Measurements from ENCODE around the gene HGF. TPM values are rescaled to one million over a fixed set of nuclear protein-coding genes. Genes with fewer than 3 reads are reported as not detected.
A peak's percentile ranks its signal among the peaks of the same experiment; 100 is the strongest.

The HGF gene
- polyA plus RNA-seq, 1 experiment, result 129 TPM

- no peak for DNase-seq (ENCODE audit: low read depth, low spot score)
- POLR2A ChIA-PET, result no interaction called here
Observed at GRCh38 chr7:81694711-81695110, 75.1 kb downstream of the HGF start.

GRCh38 chr7:81693894-81694293, 76.0 kb downstream of the HGF start:
- no peak overlapping the region for H3K4me3 ChIP-seq (ENCODE audit: low read depth, low read length)
- no peak overlapping the region for H3K27ac ChIP-seq (ENCODE audit: low read depth, low read length)
- POLR2A ChIA-PET, result no interaction called here
- no peaks in the 10 kb centered on the region for H3K9me3 ChIP-seq (ENCODE audit: control insufficient read depth, insufficient read depth, low read length)
- no peaks in the 10 kb centered on the region for H3K27me3 ChIP-seq (ENCODE audit: control insufficient read depth, insufficient read depth, low read length)
- CTCF ChIA-PET, result interaction anchor here (1.1 kb wide), 1 partner anchor 193 kb away, joined by 4 read pairs; no protein-coding TSS in a partner anchor
- TF ChIP-seq CTCF (IDR thresholded peaks at IDR 0.05; ENCODE audit: low read depth, low read length), result no peak
- no peak for DNase-seq (ENCODE audit: low read depth, low spot score)

More at GRCh38 chr7:81694711-81695110, 75.1 kb downstream of the HGF start:
- CTCF ChIA-PET, result interaction anchor here (2.0 kb wide), 1 partner anchor 193 kb away, joined by 8 read pairs; no protein-coding TSS in a partner anchor
- Histone ChIP-seq H3K9me3 (ENCODE audit: control insufficient read depth, insufficient read depth, low read length) (no peaks in the 10 kb centered on the region), H3K27ac (ENCODE audit: low read depth, low read length) (no peak overlapping the region), H3K4me3 (ENCODE audit: low read depth, low read length) (no peak overlapping the region), H3K27me3 (ENCODE audit: control insufficient read depth, insufficient read depth, low read length) (no peaks in the 10 kb centered on the region)
- TF ChIP-seq CTCF (IDR thresholded peaks at IDR 0.05; ENCODE audit: low read depth, low read length), result no peak

GRCh38 chr7:81693080-81693479, 76.8 kb downstream of the HGF start:
- H3K9me3 ChIP-seq (ENCODE audit: control insufficient read depth, insufficient read depth, low read length), result no peaks in the 10 kb centered on the region
- H3K4me3 ChIP-seq (ENCODE audit: low read depth, low read length), result no peak overlapping the region
- no peak for TF ChIP-seq CTCF (IDR thresholded peaks at IDR 0.05; ENCODE audit: low read depth, low read length)
- no peaks in the 10 kb centered on the region for H3K27me3 ChIP-seq (ENCODE audit: control insufficient read depth, insufficient read depth, low read length)
- H3K27ac ChIP-seq (ENCODE audit: low read depth, low read length), result no peak overlapping the region
- CTCF ChIA-PET, result interaction anchor here (1.1 to 2.0 kb wide), 3 partner anchors 192 to 194 kb away, joined by 3 to 7 read pairs (median 4); no protein-coding TSS in a partner anchor
- no peak for DNase-seq (ENCODE audit: low read depth, low spot score)
- POLR2A ChIA-PET, result no interaction called here

DNA sequence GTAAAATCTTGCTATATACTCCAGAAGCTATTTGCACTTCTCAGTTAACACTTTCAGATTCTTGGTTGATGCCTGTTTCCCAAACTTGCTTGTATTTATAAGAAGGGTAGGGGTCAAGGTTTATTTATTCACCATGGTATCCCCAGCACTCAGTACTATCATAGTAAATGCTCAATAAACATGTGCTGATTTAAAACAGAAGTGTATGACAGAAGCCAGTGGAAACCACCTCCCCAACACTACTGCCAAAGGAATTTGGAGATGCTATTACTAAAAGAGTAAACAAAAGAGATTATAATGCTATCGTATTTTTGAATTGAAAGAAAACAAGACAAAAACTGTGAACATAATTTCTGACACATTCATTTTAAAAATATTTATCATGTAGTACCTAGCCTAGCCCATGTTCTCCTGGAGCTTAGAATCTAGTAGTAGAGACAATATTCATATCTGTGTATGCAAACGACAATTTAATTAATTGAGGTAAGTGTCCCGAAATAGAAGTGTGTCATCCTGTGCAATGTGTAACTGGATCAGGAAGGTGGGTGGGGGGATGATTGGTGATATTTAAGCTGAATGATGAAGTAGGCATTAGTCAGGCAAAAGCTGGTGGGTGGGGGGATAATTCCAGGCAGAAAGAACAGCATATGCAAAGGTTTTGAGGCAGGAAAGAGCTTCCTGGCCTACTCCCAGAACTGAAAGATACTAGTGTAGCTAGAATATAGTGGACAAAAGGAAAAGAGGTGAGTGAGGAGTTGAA, 77.5 kb downstream of the HGF start:
- POLR2A ChIA-PET, result interaction anchor here (0.7 to 0.8 kb wide), 2 partner anchors 15 to 34 kb away, joined by 3 read pairs; no protein-coding TSS in a partner anchor
- CTCF ChIA-PET, result interaction anchor here (1.5 to 2.0 kb wide), 2 partner anchors 191 to 193 kb away, joined by 3 to 7 read pairs; no protein-coding TSS in a partner anchor
- no peak for TF ChIP-seq CTCF (IDR thresholded peaks at IDR 0.05; ENCODE audit: low read depth, low read length)

DNA sequence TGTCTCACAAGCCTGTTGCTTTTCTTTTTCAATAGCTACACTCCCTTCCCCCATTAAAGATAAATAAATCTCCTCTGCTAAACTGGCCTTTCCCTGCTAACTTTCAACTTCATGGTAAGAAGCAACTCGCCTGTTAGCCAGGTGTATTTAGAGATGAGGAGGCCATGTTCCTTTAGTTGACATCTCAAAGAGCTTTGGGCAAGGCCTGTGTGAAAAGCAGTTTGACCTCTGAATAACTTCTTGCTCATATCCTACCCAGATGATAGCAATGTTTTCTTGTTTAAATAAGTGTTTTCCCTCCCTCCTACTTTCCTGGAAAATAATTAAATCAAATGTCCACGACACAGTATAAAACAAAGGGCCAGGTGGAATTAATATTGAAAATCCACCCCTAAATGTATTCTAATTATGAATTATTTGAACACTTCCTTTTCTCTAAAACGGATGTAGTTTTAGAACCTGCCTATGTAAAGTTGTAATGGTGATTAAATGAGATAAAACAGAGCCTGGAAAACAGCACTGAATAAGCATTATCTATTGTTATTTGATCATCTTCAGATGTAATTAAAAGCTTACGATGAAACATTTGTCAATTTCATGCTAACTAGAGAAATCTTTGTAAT, 78.5 kb downstream of the HGF start:
- H3K27me3 ChIP-seq (ENCODE audit: control insufficient read depth, insufficient read depth, low read length), result no peaks in the 10 kb centered on the region
- H3K9me3 ChIP-seq (ENCODE audit: control insufficient read depth, insufficient read depth, low read length), result no peaks in the 10 kb centered on the region
- no peak for TF ChIP-seq CTCF (IDR thresholded peaks at IDR 0.05; ENCODE audit: low read depth, low read length)
- no peak for DNase-seq (ENCODE audit: low read depth, low spot score)
- H3K4me3 ChIP-seq (ENCODE audit: low read depth, low read length), result no peak overlapping the region
- H3K27ac ChIP-seq (ENCODE audit: low read depth, low read length), result no peak overlapping the region
- POLR2A ChIA-PET, result no interaction called here
- CTCF ChIA-PET, result interaction anchor here (1.0 to 2.0 kb wide), 3 partner anchors 114 to 192 kb away, joined by 3 to 7 read pairs (median 3); no protein-coding TSS in a partner anchor

More for the DNA sequence above, 77.5 kb downstream of the HGF start:
- H3K27me3 ChIP-seq (ENCODE audit: control insufficient read depth, insufficient read depth, low read length), result no peaks in the 10 kb centered on the region
- H3K27ac ChIP-seq (ENCODE audit: low read depth, low read length), result no peak overlapping the region
- H3K9me3 ChIP-seq (ENCODE audit: control insufficient read depth, insufficient read depth, low read length), result no peaks in the 10 kb centered on the region
- H3K4me3 ChIP-seq (ENCODE audit: low read depth, low read length), result no peak overlapping the region
- DNase-seq (ENCODE audit: low read depth, low spot score), result peak; percentile 53
